ENCODE results near the gene CLIC1.
A peak's percentile ranks its signal among the peaks of the same experiment; 100 is the strongest.

CLIC1 gene

DNA sequence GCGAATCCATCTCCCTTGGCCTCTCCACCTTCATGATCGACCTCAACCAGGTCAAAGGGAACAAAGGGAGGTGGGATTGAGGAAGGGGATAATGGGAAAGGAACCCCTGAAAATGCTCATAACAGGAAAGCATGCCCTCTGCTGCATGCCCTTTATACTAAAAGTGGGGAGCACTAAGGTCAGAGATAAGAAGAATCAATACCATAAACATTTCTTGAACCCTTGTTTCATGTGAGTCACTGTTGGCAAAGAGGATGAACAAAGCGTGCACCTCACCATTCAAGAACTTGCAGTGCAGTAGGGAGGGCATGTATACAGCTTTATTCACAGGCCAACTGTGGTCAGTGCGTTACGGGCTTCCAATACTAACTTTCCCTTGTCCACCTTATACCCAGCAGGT lies 24.5 kb upstream of the CLIC1 start:
- no peak for DNase-seq

DNA sequence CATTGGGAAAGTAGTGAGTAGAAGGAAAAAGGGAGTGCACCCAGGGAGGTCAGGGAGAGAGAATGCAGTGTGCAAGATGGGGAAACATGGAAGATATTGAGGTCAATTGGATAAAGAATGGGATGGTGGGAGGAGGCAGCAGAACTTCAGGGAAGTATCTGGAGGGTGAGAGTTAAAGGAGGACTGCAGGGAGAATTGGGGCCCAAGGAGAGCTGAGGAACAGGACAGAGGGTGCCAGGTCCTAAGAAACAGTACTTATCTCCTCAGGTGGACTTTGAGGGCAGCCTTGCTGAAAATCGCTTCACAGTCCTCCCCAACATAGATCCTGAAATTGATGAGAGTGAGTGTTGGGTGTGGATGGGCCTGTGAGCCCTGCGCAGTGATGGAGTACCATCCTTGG lies 22.0 kb upstream of the CLIC1 start:
- Histone ChIP-seq H3K27me3 (ENCODE audit: insufficient read depth, low read depth, severe bottlenecking) (no peaks in the 10 kb centered on the region), H3K4me3 (ENCODE audit: low read depth, low read length) (no peak overlapping the region), H3K9me3 (ENCODE audit: severe bottlenecking) (peaks cover 6% of the 10 kb centered on the region), H3K36me3 (no peaks in the 10 kb centered on the region), H3K27ac (no peak overlapping the region)
- no peak for TF ChIP-seq CTCF (IDR thresholded peaks at IDR 0.05; ENCODE audit: low read depth, low read length)
- no peak for DNase-seq

More for the DNA sequence above, 24.5 kb upstream of the CLIC1 start:
- H3K27ac ChIP-seq, result no peak overlapping the region
- H3K27me3 ChIP-seq (ENCODE audit: insufficient read depth, low read depth, severe bottlenecking), result no peaks in the 10 kb centered on the region
- TF ChIP-seq CTCF (IDR thresholded peaks at IDR 0.05; ENCODE audit: low read depth, low read length), result peak; percentile 31; the same call in 1 of the 2 replicates
- H3K36me3 ChIP-seq, result no peaks in the 10 kb centered on the region
- H3K4me3 ChIP-seq (ENCODE audit: low read depth, low read length), result no peak overlapping the region
- H3K9me3 ChIP-seq (ENCODE audit: severe bottlenecking), result peaks cover 7% of the 10 kb centered on the region

DNA sequence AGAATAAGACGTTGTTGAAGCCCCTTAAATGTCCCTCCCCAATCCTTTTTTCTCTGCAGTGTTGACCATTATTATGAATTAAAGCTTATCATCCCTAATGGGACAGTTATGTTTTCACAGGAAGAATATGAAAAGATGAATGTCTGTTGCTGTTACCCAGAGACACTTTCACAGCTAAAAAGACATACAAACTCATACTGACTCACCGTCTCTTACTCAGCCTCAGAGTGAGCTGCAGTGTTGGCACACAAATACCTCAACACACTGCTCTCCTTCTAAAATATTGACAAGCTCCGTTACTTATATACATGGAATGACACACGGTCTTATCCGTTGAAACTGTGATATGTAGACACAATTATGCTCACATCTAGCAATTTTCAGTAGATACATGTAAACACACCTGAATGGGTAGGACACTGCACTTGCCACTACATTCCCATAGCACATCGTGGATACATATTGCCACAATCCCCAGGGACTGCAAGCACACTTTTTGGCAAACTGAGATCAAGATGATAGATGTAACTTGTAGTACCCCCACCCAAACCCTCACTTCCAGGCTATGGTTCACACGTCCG lies 16.5 kb upstream of the CLIC1 start:
- Histone ChIP-seq H3K27ac (no peak overlapping the region), H3K4me3 (ENCODE audit: low read depth, low read length) (no peak overlapping the region), H3K27me3 (ENCODE audit: insufficient read depth, low read depth, severe bottlenecking) (no peaks in the 10 kb centered on the region), H3K36me3 (no peaks in the 10 kb centered on the region), H3K9me3 (ENCODE audit: severe bottlenecking) (no peaks in the 10 kb centered on the region)
- no peak for DNase-seq
- TF ChIP-seq CTCF (IDR thresholded peaks at IDR 0.05; ENCODE audit: low read depth, low read length), result no peak

DNA sequence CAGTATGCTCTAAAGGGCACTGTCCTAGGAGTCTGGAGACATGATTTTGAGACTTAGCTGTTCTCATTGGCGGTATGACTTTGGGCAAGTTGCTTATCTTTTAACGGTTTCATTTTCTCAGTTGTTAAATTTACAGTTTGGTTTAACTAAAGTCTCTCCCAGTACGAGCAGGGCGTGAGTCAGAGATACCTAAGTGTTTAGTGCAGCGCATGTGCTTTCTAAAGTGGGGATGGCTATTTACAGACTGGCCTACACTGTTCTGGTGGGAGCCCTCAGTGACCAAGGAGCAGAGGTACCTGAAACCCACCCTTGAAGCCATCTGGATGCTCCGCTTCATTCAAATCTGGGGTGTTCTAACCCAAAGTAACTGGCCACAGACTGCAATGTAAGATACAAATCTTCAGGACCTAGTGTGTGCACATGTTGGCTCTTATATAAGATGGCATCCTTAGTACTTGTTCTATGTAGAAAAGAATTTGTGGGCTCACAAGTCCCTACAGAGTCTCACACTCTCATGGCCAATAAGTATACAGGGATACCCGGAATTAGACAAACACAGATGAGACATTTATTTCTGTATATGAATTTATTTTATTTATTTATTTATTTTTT lies 14.2 kb upstream of the CLIC1 start:
- Histone ChIP-seq H3K4me3 (ENCODE audit: low read depth, low read length) (no peak overlapping the region), H3K27me3 (ENCODE audit: insufficient read depth, low read depth, severe bottlenecking) (no peaks in the 10 kb centered on the region), H3K27ac (no peak overlapping the region), H3K36me3 (no peaks in the 10 kb centered on the region), H3K9me3 (ENCODE audit: severe bottlenecking) (no peaks in the 10 kb centered on the region)
- DNase-seq, result no peak
- no peak for TF ChIP-seq CTCF (IDR thresholded peaks at IDR 0.05; ENCODE audit: low read depth, low read length)

DNA sequence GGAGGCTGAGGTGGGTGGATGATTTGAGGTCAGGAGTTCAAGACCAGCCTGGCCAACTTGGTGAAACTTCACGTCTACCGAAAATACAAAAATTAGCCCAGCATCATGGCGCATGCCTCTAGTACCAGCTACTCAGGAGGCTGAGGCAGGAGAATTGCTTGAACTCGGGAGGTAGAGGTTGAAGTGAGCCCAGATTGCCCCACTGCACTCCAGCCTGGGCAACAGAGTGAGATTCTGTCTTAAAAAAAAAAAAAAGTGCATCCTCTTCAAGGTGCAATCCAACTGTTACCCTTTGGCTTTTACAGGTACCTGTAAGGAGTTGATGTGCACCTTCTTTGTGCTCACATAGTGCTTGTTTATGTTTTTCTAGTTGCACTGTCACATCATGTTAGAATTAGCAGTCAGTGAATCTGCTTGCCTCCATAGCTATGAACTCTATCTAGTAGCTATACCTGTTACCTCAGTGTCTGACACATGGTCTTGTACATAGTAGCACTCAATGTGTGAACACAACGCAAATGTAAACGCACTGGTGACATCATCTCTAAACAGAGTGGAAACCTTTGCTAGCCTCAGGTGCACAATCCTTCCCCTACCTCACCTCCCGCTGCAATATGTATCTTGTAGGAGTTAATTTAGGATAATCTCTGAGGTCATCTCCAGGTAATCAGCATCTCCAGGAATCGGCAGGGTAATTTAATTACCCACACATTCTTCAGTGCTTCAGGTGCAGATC lies 13.1 kb upstream of the CLIC1 start:
- no peak for TF ChIP-seq CTCF (IDR thresholded peaks at IDR 0.05; ENCODE audit: low read depth, low read length)
- H3K27me3 ChIP-seq (ENCODE audit: insufficient read depth, low read depth, severe bottlenecking), result no peaks in the 10 kb centered on the region
- H3K27ac ChIP-seq, result no peak overlapping the region
- no peak overlapping the region for H3K4me3 ChIP-seq (ENCODE audit: low read depth, low read length)
- no peaks in the 10 kb centered on the region for H3K9me3 ChIP-seq (ENCODE audit: severe bottlenecking)
- no peaks in the 10 kb centered on the region for H3K36me3 ChIP-seq
- no peak for DNase-seq
